Mucosa of rectum (tissue), 2 donors: ENCODE measurements around the gene CDON.

ENCODE experiments used
- H3K27ac ChIP-seq, 2 donors: one replicate each; pipeline ENCODE4 v1.7.0; 2013; ENCODE audit warnings: inconsistent platforms in 2 of 2, low read depth in 2 of 2, low read length in 2 of 2
- H3K27me3 ChIP-seq, 2 donors: one replicate each; pipeline ENCODE4 v1.7.0; 2013; ENCODE audit warnings: low read length in 2 of 2; ENCODE audit not compliant: control insufficient read depth in 2 of 2, insufficient read depth in 2 of 2
- H3K36me3 ChIP-seq, 2 donors: one replicate each; pipeline ENCODE4 v1.7.0; 2013; ENCODE audit warnings: low read length in 2 of 2; ENCODE audit not compliant: control insufficient read depth in 2 of 2, insufficient read depth in 2 of 2
- H3K4me1 ChIP-seq, 2 donors: one replicate each; pipeline ENCODE4 v1.7.0; 2013; ENCODE audit warnings: low read length in 2 of 2, mild to moderate bottlenecking in 1 of 2; ENCODE audit not compliant: control insufficient read depth in 2 of 2, insufficient read depth in 2 of 2
- H3K4me3 ChIP-seq, 2 donors: one replicate each; pipeline ENCODE4 v1.7.0; 2013; ENCODE audit warnings: low read length in 2 of 2
- H3K9ac ChIP-seq, 2 donors: one replicate each; pipeline ENCODE4 v1.7.0; 2013; ENCODE audit warnings: low read length in 2 of 2, low read depth in 1 of 2, mild to moderate bottlenecking in 1 of 2
- H3K9me3 ChIP-seq, 2 donors: one replicate each; pipeline ENCODE4 v1.7.0; 2013; ENCODE audit warnings: low read length in 2 of 2; ENCODE audit not compliant: control insufficient read depth in 2 of 2
- donor health status: healthy.
- donor health status: Normal muscosa, but diverticular disease.

The CDON gene

GRCh38 chr11:126026579-126026978 lies 36.1 kb downstream of the CDON start:
- Histone ChIP-seq H3K9me3 (no peaks in the 10 kb centered on the region), H3K27ac (no peak overlapping the region), H3K9ac (no peak overlapping the region), H3K27me3 (no peaks in the 10 kb centered on the region), H3K4me3 (no peak overlapping the region), H3K36me3 (no peaks in the 10 kb centered on the region), H3K4me1 (peaks cover 0 to 5% of the 10 kb centered on the region in 2 donors)

GRCh38 chr11:126025822-126026221 lies 36.8 kb downstream of the CDON start:
- Histone ChIP-seq H3K27ac (no peak overlapping the region), H3K9ac (no peak overlapping the region), H3K27me3 (no peaks in the 10 kb centered on the region), H3K4me1 (peaks cover 0 to 5% of the 10 kb centered on the region in 2 donors), H3K4me3 (no peak overlapping the region), H3K36me3 (no peaks in the 10 kb centered on the region), H3K9me3 (no peaks in the 10 kb centered on the region)

- H3K4me1 ChIP-seq, result no peaks in the 10 kb centered on the region
- no peaks in the 10 kb centered on the region for H3K36me3 ChIP-seq
- H3K4me3 ChIP-seq, result no peak overlapping the region
- H3K27ac ChIP-seq, result no peak overlapping the region
- H3K27me3 ChIP-seq, result no peaks in the 10 kb centered on the region
- H3K9ac ChIP-seq, result no peak overlapping the region
- H3K9me3 ChIP-seq, result no peaks in the 10 kb centered on the region
Observed at GRCh38 chr11:126024123-126024522, 38.5 kb downstream of the CDON start.

- no peaks in the 10 kb centered on the region for H3K9me3 ChIP-seq
- no peaks in the 10 kb centered on the region for H3K36me3 ChIP-seq
- no peaks in the 10 kb centered on the region for H3K27me3 ChIP-seq
- H3K9ac ChIP-seq, result no peak overlapping the region
- no peaks in the 10 kb centered on the region for H3K4me1 ChIP-seq
- H3K27ac ChIP-seq, result no peak overlapping the region
- H3K4me3 ChIP-seq, result no peak overlapping the region
Observed at GRCh38 chr11:126012852-126013251, 49.8 kb downstream of the CDON start.

GRCh38 chr11:126011754-126012153 lies 50.9 kb downstream of the CDON start:
- Histone ChIP-seq H3K36me3 (no peaks in the 10 kb centered on the region), H3K9me3 (no peaks in the 10 kb centered on the region), H3K27ac (no peak overlapping the region), H3K4me1 (no peaks in the 10 kb centered on the region), H3K27me3 (no peaks in the 10 kb centered on the region), H3K4me3 (no peak overlapping the region), H3K9ac (no peak overlapping the region)

- Histone ChIP-seq H3K4me3 (no peak overlapping the region), H3K27ac (no peak overlapping the region), H3K9ac (no peak overlapping the region), H3K4me1 (no peaks in the 10 kb centered on the region), H3K27me3 (no peaks in the 10 kb centered on the region), H3K9me3 (no peaks in the 10 kb centered on the region), H3K36me3 (no peaks in the 10 kb centered on the region)
Observed at GRCh38 chr11:126011265-126011664, 51.4 kb downstream of the CDON start.

GRCh38 chr11:126008956-126009355 lies 53.7 kb downstream of the CDON start:
- Histone ChIP-seq H3K4me1 (no peaks in the 10 kb centered on the region), H3K27ac (no peak overlapping the region), H3K36me3 (no peaks in the 10 kb centered on the region), H3K9me3 (no peaks in the 10 kb centered on the region), H3K4me3 (no peak overlapping the region), H3K9ac (no peak overlapping the region), H3K27me3 (no peaks in the 10 kb centered on the region)

GRCh38 chr11:126007238-126007637 lies 55.4 kb downstream of the CDON start:
- H3K27ac ChIP-seq, result no peak overlapping the region
- no peaks in the 10 kb centered on the region for H3K36me3 ChIP-seq
- H3K9ac ChIP-seq, result no peak overlapping the region
- H3K4me3 ChIP-seq, result no peak overlapping the region
- H3K4me1 ChIP-seq, result no peaks in the 10 kb centered on the region
- H3K27me3 ChIP-seq, result no peaks in the 10 kb centered on the region
- no peaks in the 10 kb centered on the region for H3K9me3 ChIP-seq

GRCh38 chr11:126006068-126006467 lies 56.6 kb downstream of the CDON start:
- no peaks in the 10 kb centered on the region for H3K9me3 ChIP-seq
- H3K27ac ChIP-seq, result no peak overlapping the region
- no peak overlapping the region for H3K9ac ChIP-seq
- H3K27me3 ChIP-seq, result no peaks in the 10 kb centered on the region
- H3K4me1 ChIP-seq, result no peaks in the 10 kb centered on the region
- no peak overlapping the region for H3K4me3 ChIP-seq
- no peaks in the 10 kb centered on the region for H3K36me3 ChIP-seq

GRCh38 chr11:126002181-126002580 lies 60.5 kb downstream of the CDON start:
- H3K27ac ChIP-seq, result no peak overlapping the region
- H3K9me3 ChIP-seq, result no peaks in the 10 kb centered on the region
- H3K27me3 ChIP-seq, result no peaks in the 10 kb centered on the region
- no peaks in the 10 kb centered on the region for H3K36me3 ChIP-seq
- H3K4me3 ChIP-seq, result no peak overlapping the region
- H3K4me1 ChIP-seq, result no peaks in the 10 kb centered on the region
- no peak overlapping the region for H3K9ac ChIP-seq

GRCh38 chr11:125999234-125999880 lies 63.3 kb downstream of the CDON start:
- no peaks in the 10 kb centered on the region for H3K27me3 ChIP-seq
- no peaks in the 10 kb centered on the region for H3K4me1 ChIP-seq
- H3K9me3 ChIP-seq, result no peaks in the 10 kb centered on the region
- no peak overlapping the region for H3K27ac ChIP-seq
- H3K36me3 ChIP-seq, result no peaks in the 10 kb centered on the region
- no peak overlapping the region for H3K4me3 ChIP-seq
- H3K9ac ChIP-seq, result no peak overlapping the region
